Ascending aorta (tissue), 2 donors: ENCODE data around the gene CR1. TPM values are rescaled to one million over a fixed set of nuclear protein-coding genes. Genes with fewer than 3 reads are reported as not detected.
"Not testable (repeated sequence)": the region's sequence is repeated elsewhere in the genome, so short reads cannot be mapped to it uniquely, and the experiment has no call there.

Source experiments
- DNase-seq, 2 donors: peaks; one replicate each; pipeline ENCODE4 v3.0.0-alpha.2; 2019; ENCODE audit warnings: low spot score in 2 of 2
- H3K27ac ChIP-seq, 2 donors: fragments of 200-600 bp; sonication (generic); one replicate each; pipeline ENCODE4 v1.5.1; 2016 to 2017; ENCODE audit warnings: mild to moderate bottlenecking in 1 of 2
- H3K27me3 ChIP-seq: fragments of 200-600 bp; sonication (generic); one replicate; pipeline ENCODE4 v1.5.1; 2017
- H3K36me3 ChIP-seq, 2 donors: fragments of 200-600 bp; sonication (generic); one replicate each; pipeline ENCODE4 v1.5.1; 2016
- H3K4me1 ChIP-seq, 2 donors: fragments of 200-600 bp; sonication (generic); one replicate each; pipeline ENCODE4 v1.5.1; 2016 to 2017; ENCODE audit warnings: mild to moderate bottlenecking in 1 of 2
- H3K4me3 ChIP-seq, 2 donors: fragments of 200-600 bp; sonication (generic); one replicate each; pipeline ENCODE4 v1.5.1; 2016 to 2017; ENCODE audit warnings: mild to moderate bottlenecking in 1 of 2
- H3K9me3 ChIP-seq, 2 donors: fragments of 200-600 bp; sonication (generic); one replicate each; pipeline ENCODE4 v1.5.1; 2016
- intact Hi-C: fragments of 100-400 bp; cut with DNase I; formaldehyde crosslinking; loops from one replicate; pipeline ENCODE4 v1.15.1; 2023
- total RNA-seq: library from RNA; depleted of rRNA; stranded (reverse); fragments of >200 nt; gene quantifications from one replicate; pipeline ENCODE4 v1.1.0, GENCODE V29; 2016
- TF ChIP-seq, protein P1 (sequence below), 3 experiments: fragments of 200-600 bp in 2 of 3; fragments of 450-650 bp in 1 of 3; sonication (generic) in 2 of 3; IDR thresholded peaks; one replicate each; pipeline ENCODE4 v1.5.1; 2016 to 2019; ENCODE audit warnings: antibody characterized with exemption in 3 of 3, mild to moderate bottlenecking in 1 of 3, moderate library complexity in 1 of 3

The CR1 gene
- total RNA-seq, 1 donor from 2014 or later, result 8.4 TPM

DNA sequence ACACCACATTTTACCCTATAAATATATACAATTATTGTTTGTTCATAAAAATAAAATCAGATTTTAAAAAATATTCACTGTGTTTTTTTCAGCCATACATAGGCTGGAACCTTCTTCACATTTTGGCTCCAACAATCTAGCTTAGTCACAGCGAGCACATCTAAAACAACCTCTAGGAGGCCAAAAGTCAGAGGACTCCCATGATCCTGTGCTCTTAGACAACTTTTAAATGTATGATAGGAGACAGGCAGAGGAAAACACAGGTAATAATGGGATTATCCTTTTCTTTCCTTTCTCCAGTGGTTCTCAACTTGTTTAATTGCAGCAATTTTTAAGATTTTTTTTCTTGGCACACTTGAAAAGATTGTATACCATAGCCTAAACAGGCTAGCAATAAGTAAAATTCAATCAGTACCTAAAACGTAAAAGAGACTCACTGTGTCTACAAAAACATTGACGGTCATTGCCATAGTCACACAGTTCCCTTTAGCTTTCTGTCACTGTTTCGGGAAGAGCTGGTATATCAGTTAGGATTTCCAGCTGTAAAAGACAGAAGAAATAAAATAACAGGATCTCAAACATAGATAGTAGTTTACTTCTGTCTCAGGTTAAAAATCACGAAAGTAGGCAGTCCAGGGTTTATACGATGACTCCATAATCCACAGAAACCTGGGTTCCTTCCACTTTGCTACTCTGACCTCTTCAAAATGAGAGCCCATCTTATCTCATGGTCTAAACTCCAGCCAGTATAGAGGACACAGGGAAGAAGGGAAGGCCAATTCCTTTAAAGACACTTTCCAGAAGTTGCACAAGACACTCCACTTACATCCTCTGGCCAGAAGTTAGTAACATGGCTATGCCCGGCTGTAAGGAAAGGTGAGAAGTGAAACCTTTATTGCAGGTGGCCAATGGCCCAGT, 109.7 kb downstream of the CR1 start:
- Histone ChIP-seq H3K9me3 (no peaks in the 10 kb centered on the region), H3K4me1 (no peaks in the 10 kb centered on the region), H3K4me3 (no peak overlapping the region), H3K27me3 (no peaks in the 10 kb centered on the region), H3K27ac (no peak overlapping the region), H3K36me3 (no peaks in the 10 kb centered on the region)
- intact Hi-C loops, result no loop called here
- DNase-seq, result no peak
- TF ChIP-seq, protein P1, sequence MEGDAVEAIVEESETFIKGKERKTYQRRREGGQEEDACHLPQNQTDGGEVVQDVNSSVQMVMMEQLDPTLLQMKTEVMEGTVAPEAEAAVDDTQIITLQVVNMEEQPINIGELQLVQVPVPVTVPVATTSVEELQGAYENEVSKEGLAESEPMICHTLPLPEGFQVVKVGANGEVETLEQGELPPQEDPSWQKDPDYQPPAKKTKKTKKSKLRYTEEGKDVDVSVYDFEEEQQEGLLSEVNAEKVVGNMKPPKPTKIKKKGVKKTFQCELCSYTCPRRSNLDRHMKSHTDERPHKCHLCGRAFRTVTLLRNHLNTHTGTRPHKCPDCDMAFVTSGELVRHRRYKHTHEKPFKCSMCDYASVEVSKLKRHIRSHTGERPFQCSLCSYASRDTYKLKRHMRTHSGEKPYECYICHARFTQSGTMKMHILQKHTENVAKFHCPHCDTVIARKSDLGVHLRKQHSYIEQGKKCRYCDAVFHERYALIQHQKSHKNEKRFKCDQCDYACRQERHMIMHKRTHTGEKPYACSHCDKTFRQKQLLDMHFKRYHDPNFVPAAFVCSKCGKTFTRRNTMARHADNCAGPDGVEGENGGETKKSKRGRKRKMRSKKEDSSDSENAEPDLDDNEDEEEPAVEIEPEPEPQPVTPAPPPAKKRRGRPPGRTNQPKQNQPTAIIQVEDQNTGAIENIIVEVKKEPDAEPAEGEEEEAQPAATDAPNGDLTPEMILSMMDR (IDR thresholded peaks at IDR 0.05), result no peak

DNA sequence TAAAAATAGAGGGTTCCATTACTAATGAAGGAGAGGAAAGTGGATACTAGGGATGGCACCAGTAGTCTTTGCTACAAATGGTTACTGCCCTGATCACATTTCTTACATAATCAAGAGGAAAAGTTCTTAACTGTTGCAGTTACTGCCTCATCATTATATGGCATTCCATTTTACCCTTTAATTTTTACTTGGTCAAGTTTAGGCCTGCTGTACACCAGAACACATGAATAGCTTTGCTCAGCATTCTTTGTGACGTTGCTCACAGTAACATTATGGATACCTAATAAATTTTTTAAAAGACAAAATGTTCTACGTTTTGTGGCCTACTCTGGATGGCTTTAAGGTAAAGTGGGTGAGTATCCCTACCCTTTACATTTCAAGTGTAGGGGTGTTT, 110.4 kb downstream of the CR1 start:
- intact Hi-C loops, result no loop called here
- Histone ChIP-seq H3K4me1 (no peaks in the 10 kb centered on the region), H3K4me3 (no peak overlapping the region), H3K27me3 (no peaks in the 10 kb centered on the region), H3K27ac (no peak overlapping the region), H3K36me3 (no peaks in the 10 kb centered on the region), H3K9me3 (no peaks in the 10 kb centered on the region)
- DNase-seq, result no peak
- TF ChIP-seq, protein P1 (IDR thresholded peaks at IDR 0.05), result no peak

DNA sequence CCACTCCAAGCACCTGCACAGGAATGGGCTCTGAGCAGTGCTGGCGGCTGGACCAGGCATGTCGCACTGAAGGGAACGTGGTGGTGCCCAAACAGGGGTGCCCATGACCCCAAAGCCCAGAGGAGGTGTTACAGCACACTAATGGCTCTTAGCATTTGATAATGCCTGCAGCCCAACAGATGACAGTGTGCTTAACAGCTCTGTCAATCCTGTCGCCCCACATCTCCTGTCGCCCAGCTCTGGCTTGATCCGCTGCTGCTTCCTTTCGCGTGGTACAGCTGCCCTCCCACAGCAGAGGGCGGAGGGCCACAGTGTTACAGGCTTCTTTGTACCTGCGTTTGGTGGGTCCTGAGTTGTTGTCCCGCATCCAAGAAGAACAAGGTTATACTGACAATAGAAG, 116.8 kb downstream of the CR1 start:
- DNase-seq, result no peak
- no peak overlapping the region for H3K4me3 ChIP-seq
- intact Hi-C loops, result no loop called here

DNA sequence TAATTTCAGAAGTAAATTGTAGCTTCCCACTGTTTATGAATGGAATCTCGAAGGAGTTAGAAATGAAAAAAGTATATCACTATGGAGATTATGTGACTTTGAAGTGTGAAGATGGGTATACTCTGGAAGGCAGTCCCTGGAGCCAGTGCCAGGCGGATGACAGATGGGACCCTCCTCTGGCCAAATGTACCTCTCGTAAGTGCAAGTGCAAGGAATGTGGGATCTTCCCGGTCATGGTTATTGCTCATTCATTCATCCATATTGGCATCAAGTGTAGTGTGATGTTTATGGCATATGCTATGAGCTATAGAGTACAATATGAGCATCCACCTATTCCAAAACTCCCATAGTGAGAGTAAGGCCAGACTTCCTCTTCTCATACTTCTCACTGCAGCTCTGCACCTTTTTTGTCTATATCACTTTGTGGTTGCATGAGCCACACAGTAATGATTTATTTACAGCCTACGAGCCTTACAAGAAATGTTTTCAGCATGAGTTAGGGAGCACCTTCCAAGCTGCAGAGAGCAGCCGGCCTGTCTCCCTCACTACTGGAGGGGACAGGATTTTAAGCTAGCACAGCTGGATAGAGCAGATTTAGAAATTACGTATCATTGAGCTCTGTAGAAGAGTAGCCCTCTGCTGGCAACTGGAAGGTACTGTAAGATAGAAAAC, 124.0 kb downstream of the CR1 start:
- TF ChIP-seq, protein P1 (IDR thresholded peaks at IDR 0.05), result peak in 2 of 3 experiments; percentile 58 to 65
- H3K27me3 ChIP-seq, result no peaks in the 10 kb centered on the region
- H3K36me3 ChIP-seq, result no peaks in the 10 kb centered on the region
- H3K27ac ChIP-seq, result no peak overlapping the region
- no peak overlapping the region for H3K4me3 ChIP-seq
- no peaks in the 10 kb centered on the region for H3K9me3 ChIP-seq
- intact Hi-C loops, result no loop called here
- no peaks in the 10 kb centered on the region for H3K4me1 ChIP-seq
- no peak for DNase-seq

More for the DNA sequence above, 116.8 kb downstream of the CR1 start:
- H3K27ac ChIP-seq, result no peak overlapping the region
- H3K36me3 ChIP-seq, result no peaks in the 10 kb centered on the region
- H3K4me1 ChIP-seq, result no peaks in the 10 kb centered on the region
- H3K9me3 ChIP-seq, result no peaks in the 10 kb centered on the region
- no peaks in the 10 kb centered on the region for H3K27me3 ChIP-seq
- TF ChIP-seq, protein P1 (IDR thresholded peaks at IDR 0.05), result no peak

DNA sequence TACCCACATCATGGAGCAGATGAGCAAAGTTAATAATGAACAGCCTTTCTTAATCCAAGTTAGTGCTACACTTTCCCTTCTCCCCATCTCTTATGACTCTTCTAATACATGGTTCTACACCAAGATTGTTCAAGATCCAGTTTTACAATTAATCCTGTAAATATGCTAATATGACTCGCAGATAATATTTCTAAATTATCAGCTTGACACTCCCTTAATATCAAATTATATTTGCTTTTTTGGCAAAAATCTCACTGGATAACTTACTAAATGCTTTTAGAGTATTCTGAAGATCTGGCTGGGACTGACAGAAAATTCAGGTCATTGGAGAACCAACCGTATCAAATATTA, 124.6 kb downstream of the CR1 start:
- no peak overlapping the region for H3K27ac ChIP-seq
- TF ChIP-seq, protein P1 (IDR thresholded peaks at IDR 0.05), result no peak
- intact Hi-C loops, result no loop called here
- no peaks in the 10 kb centered on the region for H3K9me3 ChIP-seq
- H3K4me3 ChIP-seq, result no peak overlapping the region
- H3K4me1 ChIP-seq, result no peaks in the 10 kb centered on the region
- H3K36me3 ChIP-seq, result no peaks in the 10 kb centered on the region
- DNase-seq, result no peak
- no peaks in the 10 kb centered on the region for H3K27me3 ChIP-seq

DNA sequence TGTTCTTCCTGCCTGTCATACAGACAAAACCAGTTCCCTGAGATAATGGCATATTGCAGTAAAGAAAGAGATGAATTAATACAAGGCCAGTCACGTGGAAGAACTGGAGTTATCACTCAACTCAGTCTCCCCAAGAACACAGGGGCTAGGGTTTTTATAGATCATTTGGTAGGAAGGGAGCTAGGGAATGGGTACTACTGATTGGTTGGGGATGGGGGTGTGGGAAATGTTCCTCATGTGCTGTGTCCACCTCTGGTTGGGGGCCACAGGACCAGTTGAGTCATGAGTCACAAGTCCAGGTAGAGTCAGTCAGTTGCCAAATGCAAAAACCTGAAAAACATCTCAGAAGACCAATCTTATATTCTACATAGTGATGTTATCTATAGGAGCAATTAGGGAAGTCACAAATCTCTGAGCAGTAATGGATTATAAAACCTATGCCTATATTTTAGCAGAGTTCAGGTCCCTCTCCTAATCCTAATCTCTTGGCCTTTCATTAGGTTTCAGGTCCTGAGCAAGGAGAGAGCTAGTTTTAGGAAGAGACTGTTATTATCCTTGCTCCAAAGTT, 129.6 kb downstream of the CR1 start:
- H3K4me1 ChIP-seq, H3K9me3 ChIP-seq, H3K27me3 ChIP-seq, H3K36me3 ChIP-seq, intact Hi-C loops, DNase-seq, H3K27ac ChIP-seq, H3K4me3 ChIP-seq: not testable (repeated sequence)
